ENCODE data around the gene HCRTR1.

Gene HCRTR1

GRCh38 chr1:31588751-31589515 lies 28.6 kb upstream of the HCRTR1 start:
- TF ChIP-seq KLF1 (tag by site-specific recombination; IDR thresholded peaks at IDR 0.05) (peak; percentile 50), REPIN1 (tag by site-specific recombination; IDR thresholded peaks at IDR 0.05; ENCODE audit: low read depth) (no peak)
- H3K36me3 ChIP-seq (ENCODE audit: control insufficient read depth in 2 of 2, insufficient read depth in 1 of 2, low read length in 2 of 2), result no peaks in the 10 kb centered on the region
- H3K4me3 ChIP-seq (ENCODE audit: low read depth, low read length), result no peak overlapping the region
- CTCF ChIA-PET, result interaction anchor here (0.5 to 1.7 kb wide), 4 partner anchors 11 to 217 kb away, joined by 3 to 7 read pairs (median 5); no protein-coding TSS in a partner anchor
- no peaks in the 10 kb centered on the region for H3K4me1 ChIP-seq (ENCODE audit: control insufficient read depth, insufficient read depth, low read length)
- H3K9me3 ChIP-seq (ENCODE audit: control insufficient read depth, insufficient read depth, low read depth, low read length), result no peaks in the 10 kb centered on the region
- no peak overlapping the region for H3K27ac ChIP-seq (ENCODE audit: extremely low read depth, low read depth, low read length)
- POLR2A ChIA-PET, result interaction anchor here (1.3 kb wide), 1 partner anchor 8 kb away, joined by 3 read pairs; no protein-coding TSS in a partner anchor

- no peaks in the 10 kb centered on the region for H3K36me3 ChIP-seq (ENCODE audit: control insufficient read depth in 2 of 2, insufficient read depth in 1 of 2, low read length in 2 of 2)
- no peaks in the 10 kb centered on the region for H3K9me3 ChIP-seq (ENCODE audit: control insufficient read depth, insufficient read depth, low read depth, low read length)
- H3K27ac ChIP-seq (ENCODE audit: extremely low read depth, low read depth, low read length), result no peak overlapping the region
- ChIA-PET POLR2A (interaction anchor here (0.8 to 1.2 kb wide), 3 partner anchors 13 to 53 kb away, joined by 3 read pairs; partner anchors contain the start of genes PEF1 and TINAGL1), CTCF (interaction anchor here (0.6 to 9.6 kb wide), 15 partner anchors 11 to 410 kb away, joined by 3 to 120 read pairs (median 4); no protein-coding TSS in a partner anchor)
- H3K4me1 ChIP-seq (ENCODE audit: control insufficient read depth, insufficient read depth, low read length), result no peaks in the 10 kb centered on the region
- H3K4me3 ChIP-seq (ENCODE audit: low read depth, low read length), result no peak overlapping the region
- TF ChIP-seq ZBTB11 (tag by site-specific recombination; conservative IDR thresholded peaks at IDR 0.05; ENCODE audit: low read depth) (no peak), ZNF704 (tag by site-specific recombination; IDR thresholded peaks at IDR 0.05) (no peak), ZFHX2 (tag by site-specific recombination; conservative IDR thresholded peaks at IDR 0.05) (no peak), PRDM4 (tag by site-specific recombination; IDR thresholded peaks at IDR 0.05) (no peak), PBX3 (CRISPR knock-in tag; IDR thresholded peaks at IDR 0.05) (no peak), SP7 (tag by site-specific recombination; IDR thresholded peaks at IDR 0.05) (no peak), ZNF600 (tag by site-specific recombination; IDR thresholded peaks at IDR 0.05) (0 out of 2 replicates have a peak, but pooled peaks have one; percentile 48), ZNF501 (tag by site-specific recombination; IDR thresholded peaks at IDR 0.05) (no peak), ZNF174 (tag by site-specific recombination; IDR thresholded peaks at IDR 0.05) (no peak), PRDM10 (tag by site-specific recombination; IDR thresholded peaks at IDR 0.05) (peak; percentile 82), YY2 (tag by site-specific recombination; IDR thresholded peaks at IDR 0.05) (no peak), ZNF394 (tag by site-specific recombination; IDR thresholded peaks at IDR 0.05; ENCODE audit: borderline replicate concordance) (peak; percentile 28; the same call in 1 of the 2 replicates), ZNF132 (tag by site-specific recombination; IDR thresholded peaks at IDR 0.05; ENCODE audit: borderline replicate concordance) (no peak), ZNF544 (tag by site-specific recombination; IDR thresholded peaks at IDR 0.05) (no peak), ZFP3 (tag by site-specific recombination; IDR thresholded peaks at IDR 0.05; ENCODE audit: low read depth) (peak; percentile 92), ZNF707 (tag by site-specific recombination; IDR thresholded peaks at IDR 0.05) (no peak)
Measured at GRCh38 chr1:31591425-31592093, 25.9 kb upstream of the HCRTR1 start.

Data from HEK293 (cell line).